HepG2 (cell line): Measurements from ENCODE around the gene SLC22A5. TPM values are rescaled to one million over a fixed set of nuclear protein-coding genes. Genes with fewer than 3 reads are reported as not detected.

Source experiments
- ARNT ChIP-seq: fragments of 450-650 bp; IDR thresholded peaks from 2 replicates; pipeline ENCODE4 v1.6.1; 2017
- ATRX ChIP-seq: sonication (generic); formaldehyde crosslinking; IDR thresholded peaks from 2 replicates; pipeline ENCODE4 v1.4.0; 2020; ENCODE audit warnings: missing genetic modification reagents, borderline replicate concordance
- BRCA1 ChIP-seq: sonication (generic); formaldehyde crosslinking; IDR thresholded peaks from 2 replicates; pipeline ENCODE4 v1.4.0; 2020; ENCODE audit warnings: missing genetic modification reagents
- FOXO4 ChIP-seq: sonication (generic); formaldehyde crosslinking; conservative IDR thresholded peaks from 2 replicates; pipeline ENCODE4 v1.8.1; 2023; ENCODE audit warnings: missing genetic modification reagents
- HOXA9 ChIP-seq: sonication (generic); formaldehyde crosslinking; IDR thresholded peaks from 2 replicates; pipeline ENCODE4 v1.8.1; 2022; ENCODE audit warnings: missing genetic modification reagents, mild to moderate bottlenecking, moderate library complexity, borderline replicate concordance
- JUN ChIP-seq: sonication (generic); formaldehyde crosslinking; IDR thresholded peaks from 2 replicates; pipeline ENCODE4 v1.4.0; 2020; ENCODE audit warnings: mild to moderate bottlenecking, missing genetic modification reagents
- KAT7 ChIP-seq: IDR thresholded peaks from 2 replicates; pipeline ENCODE4 v1.6.1; 2018; ENCODE audit warnings: borderline replicate concordance, missing compliant biosample characterization
- KLF16 ChIP-seq, 2 experiments: sonication (generic) in 1 of 2; formaldehyde crosslinking in 1 of 2; IDR thresholded peaks; 2 replicates each; pipeline versions ENCODE4 v1.6.1 to v1.8.0; 2016 to 2023; ENCODE audit warnings: missing genetic modification reagents in 2 of 2, missing compliant biosample characterization in 1 of 2
- LCORL ChIP-seq, 2 experiments: fragments of 450-650 bp in 1 of 2; sonication (generic) in 1 of 2; formaldehyde crosslinking in 1 of 2; IDR thresholded peaks; 2 replicates each; pipeline versions ENCODE4 v1.5.0 to v1.6.1; 2017 to 2020; ENCODE audit warnings: antibody characterized with exemption in 1 of 2, missing genetic modification reagents in 1 of 2
- MIXL1 ChIP-seq: IDR thresholded peaks from 2 replicates; pipeline ENCODE4 v1.6.1; 2016
- MTERF4 ChIP-seq: sonication (generic); formaldehyde crosslinking; IDR thresholded peaks from 2 replicates; pipeline ENCODE4 v1.8.0; 2023; ENCODE audit warnings: mild to moderate bottlenecking, missing genetic modification reagents
- NFKB2 ChIP-seq: sonication (generic); formaldehyde crosslinking; IDR thresholded peaks from 2 replicates; pipeline ENCODE4 v1.4.0; 2020; ENCODE audit warnings: missing genetic modification reagents, borderline replicate concordance
- PRMT3 ChIP-seq: sonication (generic); formaldehyde crosslinking; IDR thresholded peaks from 2 replicates; pipeline ENCODE4 v1.8.1; 2022; ENCODE audit warnings: low read depth, mild to moderate bottlenecking, moderate library complexity, missing genetic modification reagents, borderline replicate concordance
- RAD21 ChIP-seq: fragments of 450-650 bp; formaldehyde crosslinking; IDR thresholded peaks from 2 replicates; pipeline ENCODE4 v1.5.0; 2020; ENCODE audit warnings: mild to moderate bottlenecking
- RXRB ChIP-seq: IDR thresholded peaks from 2 replicates; pipeline ENCODE4 v1.6.1; 2016; ENCODE audit warnings: borderline replicate concordance, missing genetic modification reagents, missing compliant biosample characterization
- SALL1 ChIP-seq: sonication (generic); formaldehyde crosslinking; IDR thresholded peaks from 2 replicates; pipeline ENCODE4 v1.8.0; 2022; ENCODE audit warnings: mild to moderate bottlenecking, missing genetic modification reagents
- TCF7 ChIP-seq: sonication (generic); IDR thresholded peaks from 2 replicates; pipeline ENCODE4 v1.6.1; 2016; ENCODE audit warnings: antibody characterized with exemption, low read depth
- ZNF12 ChIP-seq: sonication (generic); formaldehyde crosslinking; IDR thresholded peaks from 2 replicates; pipeline ENCODE4 v1.5.0; 2020; ENCODE audit warnings: missing genetic modification reagents
- ZNF160 ChIP-seq: sonication (generic); formaldehyde crosslinking; IDR thresholded peaks from 2 replicates; pipeline ENCODE4 v1.8.0; 2022; ENCODE audit warnings: mild to moderate bottlenecking, inconsistent platforms, missing genetic modification reagents
- ZNF350 ChIP-seq: sonication (generic); formaldehyde crosslinking; IDR thresholded peaks from 2 replicates; pipeline ENCODE4 v1.4.0; 2020; ENCODE audit warnings: mild to moderate bottlenecking, low read depth, missing genetic modification reagents, borderline replicate concordance
- ZNF451 ChIP-seq: sonication (generic); formaldehyde crosslinking; IDR thresholded peaks from 2 replicates; pipeline ENCODE4 v1.5.0; 2020; ENCODE audit warnings: mild to moderate bottlenecking, missing genetic modification reagents
- ZNF496 ChIP-seq: sonication (generic); formaldehyde crosslinking; IDR thresholded peaks from 2 replicates; pipeline ENCODE4 v1.8.1; 2023; ENCODE audit warnings: mild to moderate bottlenecking, moderate library complexity, missing genetic modification reagents; ENCODE audit not compliant: insufficient replicate concordance
- ZNF639 ChIP-seq: conservative IDR thresholded peaks from 2 replicates; pipeline ENCODE4 v1.6.1; 2018; ENCODE audit warnings: missing genetic modification reagents
- ZNF672 ChIP-seq: sonication (generic); formaldehyde crosslinking; IDR thresholded peaks from 2 replicates; pipeline ENCODE4 v1.8.1; 2022; ENCODE audit warnings: missing genetic modification reagents
- ZNF678 ChIP-seq: sonication (generic); formaldehyde crosslinking; IDR thresholded peaks from 2 replicates; pipeline ENCODE4 v1.4.0; 2020; ENCODE audit warnings: mild to moderate bottlenecking, missing genetic modification reagents
- ZNF75D ChIP-seq: sonication (generic); formaldehyde crosslinking; IDR thresholded peaks from 2 replicates; pipeline ENCODE4 v1.8.1; 2023; ENCODE audit warnings: missing genetic modification reagents, mild to moderate bottlenecking, borderline replicate concordance
- ZNF776 ChIP-seq: sonication (generic); formaldehyde crosslinking; IDR thresholded peaks from 2 replicates; pipeline ENCODE4 v1.4.0; 2020; ENCODE audit warnings: mild to moderate bottlenecking, missing genetic modification reagents
- ZNF883 ChIP-seq: sonication (generic); formaldehyde crosslinking; IDR thresholded peaks from 2 replicates; pipeline ENCODE4 v1.5.1; 2020; ENCODE audit warnings: mild to moderate bottlenecking, missing genetic modification reagents; ENCODE audit errors: not compliant biosample characterization
- polyA plus RNA-seq, 8 experiments: library from polyadenylated mRNA; depleted of rRNA in 3 of 8; stranded (reverse) in 7 of 8; unstranded in 1 of 8; fragments of >200 nt; fragmentation: Illumina TruSeq in 4 of 8; extraction: Trizol in 4 of 8; gene quantifications; 2 replicates each; pipeline versions ENCODE4 v1.2.1 to v1.2.3, GENCODE V29; 2011 to 2016; ENCODE audit warnings: low read depth in 4 of 8, missing spikeins in 1 of 8, mixed read lengths in 1 of 8; ENCODE audit not compliant: insufficient read depth in 1 of 8
- total RNA-seq, 5 experiments: library from RNA; depleted of rRNA; stranded (reverse); fragments of >200 nt; fragmentation: Illumina TruSeq; extraction: Trizol; gene quantifications; 2 replicates each; pipeline ENCODE4 v1.2.3, GENCODE V29; 2016; ENCODE audit warnings: low read depth in 1 of 5

Gene SLC22A5
- total and polyA plus RNA-seq, 2 of the 13 experiments (the other 11 are each of a cell fraction or from before 2014, with no cell fraction given): 7.1 to 15.1 TPM

- TF ChIP-seq KAT7 (CRISPR knock-in tag) (0 out of 2 replicates have a peak, but pooled peaks have one; percentile 41), BRCA1 (CRISPR knock-in tag) (peak; percentile 92; the same call in 1 of the 2 replicates), ZNF350 (0 out of 2 replicates have a peak, but pooled peaks have one; percentile 1), LCORL (IDR thresholded peaks at IDR 0.05) (no peak), LCORL (CRISPR knock-in tag; IDR thresholded peaks at IDR 0.05) (peak; percentile 59), ZNF672 (0 out of 2 replicates have a peak, but pooled peaks have one; percentile 54), ZNF451 (CRISPR knock-in tag) (no peak; the same call in 1 of the 2 replicates), KLF16 (CRISPR knock-in tag; IDR thresholded peaks at IDR 0.05) (peak in 1 of 2 experiments; percentile 62; a peak in 2 of 4 replicates), TCF7 (no peak), HOXA9 (CRISPR knock-in tag) (0 out of 2 replicates have a peak, but pooled peaks have one; percentile 13), ZNF75D (no peak), ZNF496 (no peak), ZNF639 (no peak), RAD21 (CRISPR knock-in tag) (peak; percentile 52), SALL1 (CRISPR knock-in tag) (peak; percentile 85), JUN (CRISPR knock-in tag) (peak; percentile 22; the same call in 1 of the 2 replicates), ZNF12 (CRISPR knock-in tag) (no peak), PRMT3 (CRISPR knock-in tag) (peak; percentile 37; the same call in 1 of the 2 replicates), MTERF4 (CRISPR knock-in tag) (0 out of 2 replicates have a peak, but pooled peaks have one; percentile 55), ZNF678 (CRISPR knock-in tag) (no peak), ZNF883 (CRISPR knock-in tag) (peak; percentile 79), ATRX (no peak), FOXO4 (CRISPR knock-in tag) (0 out of 2 replicates have a peak, but pooled peaks have one; percentile 78), ZNF160 (peak; percentile 22), ARNT (no peak), NFKB2 (CRISPR knock-in tag) (peak; percentile 73; the same call in 1 of the 2 replicates), MIXL1 (CRISPR knock-in tag) (no peak), ZNF776 (CRISPR knock-in tag) (peak; percentile 41; the same call in 1 of the 2 replicates), RXRB (CRISPR knock-in tag) (no peak)
Observed at GRCh38 chr5:132369474-132370180, at the start of gene SLC22A5 (continued).
